ENCODE data around the gene PRKG2. TPM values are rescaled to one million over a fixed set of nuclear protein-coding genes. Genes with fewer than 3 reads are reported as not detected.

The PRKG2 gene
- polyA plus RNA-seq, 1 donor (not counting 4 experiments of a cell fraction or from before 2014, with no cell fraction given): 0.68 TPM

- no peak overlapping the region for H3K27ac ChIP-seq (ENCODE audit: control insufficient read depth, insufficient read depth, low read length)
- H4K20me1 ChIP-seq (ENCODE audit: control insufficient read depth, extremely low read depth, insufficient read depth, low read length): no peaks in the 10 kb centered on the region
- H3K4me1 ChIP-seq (ENCODE audit: control insufficient read depth, extremely low read depth, insufficient read depth, low read length): no peaks in the 10 kb centered on the region
- FAIRE-seq (no peak), DNase-seq (ENCODE audit: low read depth, low spot score) (no peak)
- H2AFZ ChIP-seq (ENCODE audit: control insufficient read depth, low read length): no peak overlapping the region
- no peaks in the 10 kb centered on the region for H3K36me3 ChIP-seq (ENCODE audit: control insufficient read depth in 2 of 2, extremely low read depth in 1 of 2, insufficient read depth in 2 of 2, low read length in 2 of 2)
- H3K79me2 ChIP-seq (ENCODE audit: control insufficient read depth, insufficient read depth, low read length): no peaks in the 10 kb centered on the region
- H3K9ac ChIP-seq (ENCODE audit: control insufficient read depth, extremely low read depth, insufficient read depth, low read length): no peak overlapping the region
- H3K9me3 ChIP-seq (ENCODE audit: control insufficient read depth, low read depth, low read length): no peaks in the 10 kb centered on the region
- H3K9me1 ChIP-seq (ENCODE audit: control insufficient read depth, extremely low read depth, insufficient read depth, low read length): no peaks in the 10 kb centered on the region
- no peaks in the 10 kb centered on the region for H3K27me3 ChIP-seq (ENCODE audit: control insufficient read depth, extremely low read depth, insufficient read depth, low read length)
- TF ChIP-seq EZH2 (IDR thresholded peaks at IDR 0.05; ENCODE audit: low read length) (no peak), CTCF (optimal IDR thresholded peaks at IDR 0.05 in 1 of 3, IDR thresholded peaks at IDR 0.05 in 1 of 3, conservative IDR thresholded peaks at IDR 0.05 in 1 of 3; ENCODE audit: extremely low read depth in 1 of 3, insufficient read depth in 2 of 3, low read length in 3 of 3) (no peak)
- H3K4me2 ChIP-seq (ENCODE audit: control insufficient read depth, extremely low read depth, insufficient read depth, low read depth, low read length): no peak overlapping the region
- dilution Hi-C loops (cut with MboI; ENCODE audit: extremely low pct_ligation_motif_present, low sequenced_read_pairs): no loop called here
- no peak overlapping the region for H3K4me3 ChIP-seq (ENCODE audit: control insufficient read depth in 2 of 3, extremely low read depth in 1 of 3, insufficient read depth in 2 of 3, low read depth in 1 of 3, low read length in 3 of 3)
Measured at GRCh38 chr4:81071013-81071412, 144.0 kb downstream of the PRKG2 start.

- Histone ChIP-seq H3K27me3 (ENCODE audit: control insufficient read depth, extremely low read depth, insufficient read depth, low read length) (no peaks in the 10 kb centered on the region), H3K79me2 (ENCODE audit: control insufficient read depth, insufficient read depth, low read length) (no peaks in the 10 kb centered on the region), H3K4me1 (ENCODE audit: control insufficient read depth, extremely low read depth, insufficient read depth, low read length) (no peaks in the 10 kb centered on the region), H3K36me3 (ENCODE audit: control insufficient read depth in 2 of 2, extremely low read depth in 1 of 2, insufficient read depth in 2 of 2, low read length in 2 of 2) (no peaks in the 10 kb centered on the region), H3K4me2 (ENCODE audit: control insufficient read depth, extremely low read depth, insufficient read depth, low read depth, low read length) (no peak overlapping the region), H3K9ac (ENCODE audit: control insufficient read depth, extremely low read depth, insufficient read depth, low read length) (no peak overlapping the region), H3K9me1 (ENCODE audit: control insufficient read depth, extremely low read depth, insufficient read depth, low read length) (no peaks in the 10 kb centered on the region), H4K20me1 (ENCODE audit: control insufficient read depth, extremely low read depth, insufficient read depth, low read length) (no peaks in the 10 kb centered on the region), H3K9me3 (ENCODE audit: control insufficient read depth, low read depth, low read length) (no peaks in the 10 kb centered on the region), H3K4me3 (ENCODE audit: control insufficient read depth in 2 of 3, extremely low read depth in 1 of 3, insufficient read depth in 2 of 3, low read depth in 1 of 3, low read length in 3 of 3) (no peak overlapping the region), H3K27ac (ENCODE audit: control insufficient read depth, insufficient read depth, low read length) (no peak overlapping the region), H2AFZ (ENCODE audit: control insufficient read depth, low read length) (no peak overlapping the region)
- dilution Hi-C loops (cut with MboI; ENCODE audit: extremely low pct_ligation_motif_present, low sequenced_read_pairs): no loop called here
- FAIRE-seq (peak; percentile 73), DNase-seq (ENCODE audit: low read depth, low spot score) (peak; percentile 48)
- TF ChIP-seq EZH2 (IDR thresholded peaks at IDR 0.05; ENCODE audit: low read length): no peak
- TF ChIP-seq CTCF (optimal IDR thresholded peaks at IDR 0.05 in 1 of 3, IDR thresholded peaks at IDR 0.05 in 1 of 3, conservative IDR thresholded peaks at IDR 0.05 in 1 of 3; ENCODE audit: extremely low read depth in 1 of 3, insufficient read depth in 2 of 3, low read length in 3 of 3): peak; percentile 82 to 94 (median 85)
Measured at GRCh38 chr4:81069706-81070331, 145.2 kb downstream of the PRKG2 start.
